ENCODE measurements around the gene SORCS2.

The SORCS2 gene

DNA sequence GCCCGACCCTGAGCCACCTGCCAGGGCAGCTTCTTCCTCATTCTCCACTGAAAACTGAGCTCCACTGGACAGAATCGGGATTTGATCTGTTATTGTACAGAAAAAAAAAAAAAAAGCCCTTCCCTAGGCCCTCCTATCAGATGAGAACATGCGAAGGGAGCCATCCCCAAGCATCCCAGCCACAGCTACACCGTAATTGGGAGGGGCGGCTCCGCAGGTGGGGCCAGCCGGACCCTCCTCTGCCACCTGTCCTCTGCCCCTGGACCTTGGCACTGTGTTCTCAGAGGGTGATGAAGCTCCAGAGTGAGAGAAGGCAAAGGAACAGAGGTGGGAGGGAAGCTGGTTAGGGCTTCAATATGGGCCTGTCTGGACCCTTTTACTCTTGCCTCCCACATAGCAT, 482.4 kb downstream of the SORCS2 start:
- H4K20me1 ChIP-seq (ENCODE audit: insufficient read depth, low read length): no peaks in the 10 kb centered on the region
- no peak for TF ChIP-seq EZH2 (IDR thresholded peaks at IDR 0.05; ENCODE audit: borderline replicate concordance, low read length)
- TF ChIP-seq, protein P1, sequence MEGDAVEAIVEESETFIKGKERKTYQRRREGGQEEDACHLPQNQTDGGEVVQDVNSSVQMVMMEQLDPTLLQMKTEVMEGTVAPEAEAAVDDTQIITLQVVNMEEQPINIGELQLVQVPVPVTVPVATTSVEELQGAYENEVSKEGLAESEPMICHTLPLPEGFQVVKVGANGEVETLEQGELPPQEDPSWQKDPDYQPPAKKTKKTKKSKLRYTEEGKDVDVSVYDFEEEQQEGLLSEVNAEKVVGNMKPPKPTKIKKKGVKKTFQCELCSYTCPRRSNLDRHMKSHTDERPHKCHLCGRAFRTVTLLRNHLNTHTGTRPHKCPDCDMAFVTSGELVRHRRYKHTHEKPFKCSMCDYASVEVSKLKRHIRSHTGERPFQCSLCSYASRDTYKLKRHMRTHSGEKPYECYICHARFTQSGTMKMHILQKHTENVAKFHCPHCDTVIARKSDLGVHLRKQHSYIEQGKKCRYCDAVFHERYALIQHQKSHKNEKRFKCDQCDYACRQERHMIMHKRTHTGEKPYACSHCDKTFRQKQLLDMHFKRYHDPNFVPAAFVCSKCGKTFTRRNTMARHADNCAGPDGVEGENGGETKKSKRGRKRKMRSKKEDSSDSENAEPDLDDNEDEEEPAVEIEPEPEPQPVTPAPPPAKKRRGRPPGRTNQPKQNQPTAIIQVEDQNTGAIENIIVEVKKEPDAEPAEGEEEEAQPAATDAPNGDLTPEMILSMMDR (IDR thresholded peaks at IDR 0.05; ENCODE audit: low read length): no peak

DNA sequence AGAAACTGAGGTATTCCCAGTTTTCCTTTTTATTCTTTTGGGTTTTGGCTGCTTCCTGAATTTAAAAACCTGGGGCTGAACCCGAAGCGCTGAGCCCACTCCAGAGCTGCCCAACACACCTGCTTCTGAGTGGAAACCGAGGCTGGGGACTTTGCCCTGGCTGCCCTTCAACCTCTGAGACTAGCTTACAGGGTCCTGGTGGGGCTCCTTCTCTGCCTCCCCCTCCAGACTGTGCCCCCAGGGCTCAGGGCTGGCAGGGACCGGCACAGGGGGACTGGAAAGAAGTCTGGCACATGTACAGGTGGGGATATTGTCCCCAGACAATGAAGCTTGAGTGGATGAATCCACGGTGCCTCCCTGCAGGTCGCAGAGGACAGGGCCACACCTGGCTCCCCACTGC, 482.8 kb downstream of the SORCS2 start:
- Histone ChIP-seq H4K20me1 (ENCODE audit: insufficient read depth, low read length) (no peaks in the 10 kb centered on the region), H3K27ac (ENCODE audit: low read depth, low read length, poor library complexity, severe bottlenecking) (no peak overlapping the region), H3K79me2 (ENCODE audit: insufficient read depth, low read length) (no peaks in the 10 kb centered on the region), H3K36me3 (ENCODE audit: insufficient read depth, low read length) (no peaks in the 10 kb centered on the region), H3K9me2 (ENCODE audit: low read depth, low read length) (no peaks in the 10 kb centered on the region), H3K9me3 (ENCODE audit: low read length) (no peaks in the 10 kb centered on the region), H3K4me1 (ENCODE audit: insufficient read depth, low read length, severe bottlenecking) (no peaks in the 10 kb centered on the region), H3F3A (ENCODE audit: insufficient read depth, low read length) (no peaks in the 10 kb centered on the region), H3K27me3 (ENCODE audit: insufficient read depth, low read length) (no peaks in the 10 kb centered on the region), H3K9ac (ENCODE audit: low read length) (no peak overlapping the region), H3K4me2 (ENCODE audit: low read length) (no peak overlapping the region), H2AFZ (ENCODE audit: low read length) (no peak overlapping the region), H3K4me3 (ENCODE audit: low read depth, low read length, poor library complexity, severe bottlenecking) (no peak overlapping the region)
- no peak for TF ChIP-seq EZH2 (IDR thresholded peaks at IDR 0.05; ENCODE audit: borderline replicate concordance, low read length)
- TF ChIP-seq, protein P1 (IDR thresholded peaks at IDR 0.05; ENCODE audit: low read length): no peak

More for the DNA sequence above, 482.4 kb downstream of the SORCS2 start:
- H2AFZ ChIP-seq (ENCODE audit: low read length): no peak overlapping the region
- no peak overlapping the region for H3K9ac ChIP-seq (ENCODE audit: low read length)
- H3K4me3 ChIP-seq (ENCODE audit: low read depth, low read length, poor library complexity, severe bottlenecking): no peak overlapping the region
- no peaks in the 10 kb centered on the region for H3K79me2 ChIP-seq (ENCODE audit: insufficient read depth, low read length)
- no peaks in the 10 kb centered on the region for H3K9me2 ChIP-seq (ENCODE audit: low read depth, low read length)
- H3K36me3 ChIP-seq (ENCODE audit: insufficient read depth, low read length): no peaks in the 10 kb centered on the region
- H3K4me1 ChIP-seq (ENCODE audit: insufficient read depth, low read length, severe bottlenecking): no peaks in the 10 kb centered on the region
- no peak overlapping the region for H3K27ac ChIP-seq (ENCODE audit: low read depth, low read length, poor library complexity, severe bottlenecking)
- H3K9me3 ChIP-seq (ENCODE audit: low read length): no peaks in the 10 kb centered on the region
- no peaks in the 10 kb centered on the region for H3K27me3 ChIP-seq (ENCODE audit: insufficient read depth, low read length)
- H3K4me2 ChIP-seq (ENCODE audit: low read length): no peak overlapping the region
- H3F3A ChIP-seq (ENCODE audit: insufficient read depth, low read length): no peaks in the 10 kb centered on the region

GRCh38 chr4:7675612-7676320, 483.4 kb downstream of the SORCS2 start:
- H4K20me1 ChIP-seq (ENCODE audit: insufficient read depth, low read length): no peaks in the 10 kb centered on the region
- H3K4me3 ChIP-seq (ENCODE audit: low read depth, low read length, poor library complexity, severe bottlenecking): no peak overlapping the region
- no peaks in the 10 kb centered on the region for H3K9me2 ChIP-seq (ENCODE audit: low read depth, low read length)
- no peaks in the 10 kb centered on the region for H3K36me3 ChIP-seq (ENCODE audit: insufficient read depth, low read length)
- no peaks in the 10 kb centered on the region for H3K9me3 ChIP-seq (ENCODE audit: low read length)
- TF ChIP-seq, protein P1 (IDR thresholded peaks at IDR 0.05; ENCODE audit: low read length): no peak
- TF ChIP-seq EZH2 (IDR thresholded peaks at IDR 0.05; ENCODE audit: borderline replicate concordance, low read length): no peak
- no peak overlapping the region for H3K4me2 ChIP-seq (ENCODE audit: low read length)
- no peaks in the 10 kb centered on the region for H3K79me2 ChIP-seq (ENCODE audit: insufficient read depth, low read length)
- no peaks in the 10 kb centered on the region for H3K27me3 ChIP-seq (ENCODE audit: insufficient read depth, low read length)
- no peaks in the 10 kb centered on the region for H3F3A ChIP-seq (ENCODE audit: insufficient read depth, low read length)
- H3K9ac ChIP-seq (ENCODE audit: low read length): no peak overlapping the region
- no peak overlapping the region for H2AFZ ChIP-seq (ENCODE audit: low read length)
- H3K27ac ChIP-seq (ENCODE audit: low read depth, low read length, poor library complexity, severe bottlenecking): no peak overlapping the region
- H3K4me1 ChIP-seq (ENCODE audit: insufficient read depth, low read length, severe bottlenecking): no peaks in the 10 kb centered on the region

Measured in OCI-LY1 (cell line).